HG03103 (cell line): Measurements from ENCODE around the gene DCBLD2.

Experiments
- ATAC-seq: cut with Tn5 transposase; IDR thresholded peaks from one replicate; pipeline ENCODE4 v1.9.1; 2021; ENCODE audit warnings: low read depth; ENCODE audit not compliant: unreplicated experiment

DCBLD2 gene

DNA sequence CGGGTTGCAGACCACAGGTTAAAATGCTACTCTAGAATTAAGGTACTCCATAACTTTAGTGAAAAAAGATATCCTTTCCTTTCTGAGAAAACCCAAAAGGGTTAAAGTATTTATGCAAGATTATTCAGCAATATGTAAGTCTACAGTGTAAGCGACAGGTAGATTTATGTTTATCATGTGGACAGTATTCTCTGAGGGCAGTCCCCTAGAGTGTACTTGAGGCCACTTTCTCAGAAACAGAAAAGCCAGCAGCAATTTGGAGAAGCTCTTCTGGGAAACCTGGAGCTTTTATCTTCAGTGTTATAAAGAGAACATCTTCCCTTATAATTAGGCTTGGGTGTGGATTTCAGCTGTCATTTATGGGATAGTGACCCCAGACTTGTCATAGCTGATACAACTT is 129.5 kb downstream of the DCBLD2 start:
- ATAC-seq: no peak

DNA sequence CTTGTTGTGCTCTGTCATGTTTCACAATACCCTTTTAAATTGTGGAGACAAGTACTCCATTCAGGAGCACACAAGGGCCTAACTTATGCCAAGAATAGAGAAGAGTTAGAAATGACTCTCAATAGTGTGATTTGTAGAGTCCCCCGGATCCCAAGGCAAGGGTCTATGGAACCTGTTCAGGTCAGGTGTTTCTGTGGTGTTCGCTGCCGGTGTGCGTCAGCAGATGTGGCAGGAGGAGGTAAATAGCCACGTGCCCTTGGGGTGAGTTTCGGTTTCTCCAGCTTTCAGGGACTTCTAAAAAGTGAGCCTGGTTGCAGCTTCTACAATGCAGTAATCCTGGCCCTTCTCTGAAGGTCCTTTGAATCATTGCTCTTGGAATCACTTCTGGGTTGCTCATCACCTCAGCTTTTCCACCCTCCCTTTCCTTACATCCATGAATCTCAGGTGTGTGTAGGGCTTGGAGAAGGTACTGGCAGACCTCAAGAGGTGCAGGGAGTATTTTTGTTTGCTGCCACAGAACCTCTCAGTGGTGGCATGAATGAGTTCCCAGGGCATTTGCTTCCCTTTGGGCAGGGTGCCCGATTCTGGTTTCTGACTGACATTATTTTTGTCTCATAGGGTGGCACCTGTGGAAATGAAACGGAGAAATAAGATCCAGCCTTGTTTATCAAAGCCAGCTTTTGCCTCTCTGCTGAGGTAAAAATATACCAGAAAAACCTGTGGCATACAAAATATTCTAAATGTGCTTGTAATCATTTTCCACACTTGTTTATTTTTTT is 131.0 kb downstream of the DCBLD2 start:
- ATAC-seq: no peak

DNA sequence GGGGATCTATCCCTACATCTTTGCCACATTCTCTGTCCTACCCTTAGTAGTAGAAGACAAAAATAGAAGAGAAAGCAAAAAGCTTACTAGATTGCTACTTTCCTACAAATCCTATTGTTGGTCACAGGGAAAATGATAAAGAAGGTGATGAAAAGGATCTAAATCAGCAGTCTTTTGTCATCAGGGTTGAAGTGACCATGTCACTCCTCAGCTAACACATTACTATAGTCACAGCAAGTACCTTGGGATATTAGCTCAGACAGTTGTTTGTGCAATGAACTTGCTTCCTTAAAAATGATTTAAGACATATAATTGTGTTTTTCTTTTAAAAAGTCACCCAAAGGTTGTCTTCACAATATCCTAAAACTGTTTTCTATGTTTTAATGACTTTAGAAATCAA is 132.0 kb downstream of the DCBLD2 start:
- ATAC-seq: no peak

DNA sequence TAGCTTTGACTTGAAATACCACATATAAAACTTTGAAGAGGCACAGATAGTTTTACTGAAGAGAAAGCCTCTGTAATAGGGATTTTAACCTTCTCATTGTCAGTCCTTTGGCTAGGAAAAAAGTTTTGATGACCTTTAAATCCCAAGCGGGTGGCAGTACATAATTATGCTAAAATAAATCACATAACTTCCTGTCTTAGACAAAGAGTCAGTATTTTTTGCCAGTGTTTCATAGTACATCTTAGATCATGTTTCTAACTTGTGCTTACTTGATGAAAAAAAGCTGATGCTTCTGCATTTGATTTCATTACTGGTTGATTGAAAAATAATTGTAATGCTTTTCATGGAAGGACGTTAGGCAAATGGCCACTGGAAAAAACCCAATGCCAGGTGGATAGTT is 132.5 kb downstream of the DCBLD2 start:
- ATAC-seq: no peak

DNA sequence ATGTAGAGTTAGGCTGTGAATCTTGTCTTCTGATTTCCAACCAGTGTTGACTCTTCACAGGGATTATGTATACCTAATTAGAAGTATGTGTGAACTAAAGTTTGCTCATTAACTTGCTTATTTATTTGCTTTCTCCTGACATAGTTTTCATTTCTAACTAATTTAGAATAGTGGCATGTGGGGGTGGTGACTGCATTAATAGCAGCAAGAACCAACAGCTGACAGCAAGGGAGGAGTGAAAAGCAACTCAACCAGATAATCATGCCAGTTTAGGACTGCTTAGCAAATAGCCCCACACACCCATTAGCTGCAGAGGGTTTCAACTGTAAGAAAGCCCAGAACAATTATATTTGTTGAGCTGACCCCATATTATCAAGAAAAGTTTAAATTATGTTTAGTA is 134.6 kb downstream of the DCBLD2 start:
- ATAC-seq: no peak

DNA sequence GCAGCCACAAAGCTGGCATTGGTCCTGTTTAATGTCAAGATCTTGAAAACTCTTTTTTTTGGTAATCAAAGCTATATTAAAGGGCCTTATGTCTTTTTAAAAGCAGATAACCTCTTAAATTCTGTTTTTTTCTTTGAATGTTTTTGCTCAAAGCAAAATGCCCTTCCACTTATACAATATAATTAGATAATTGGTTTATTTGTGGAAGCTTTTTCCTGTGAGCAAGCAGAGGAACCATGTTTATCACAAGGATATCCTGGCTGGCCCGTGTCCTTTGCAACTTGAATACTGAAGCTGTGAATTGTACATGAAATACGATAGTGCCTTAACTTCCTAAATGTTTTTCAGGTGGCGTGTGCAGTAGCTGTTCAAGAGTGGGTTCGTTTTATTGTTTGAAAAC is 135.8 kb downstream of the DCBLD2 start:
- no peak for ATAC-seq

DNA sequence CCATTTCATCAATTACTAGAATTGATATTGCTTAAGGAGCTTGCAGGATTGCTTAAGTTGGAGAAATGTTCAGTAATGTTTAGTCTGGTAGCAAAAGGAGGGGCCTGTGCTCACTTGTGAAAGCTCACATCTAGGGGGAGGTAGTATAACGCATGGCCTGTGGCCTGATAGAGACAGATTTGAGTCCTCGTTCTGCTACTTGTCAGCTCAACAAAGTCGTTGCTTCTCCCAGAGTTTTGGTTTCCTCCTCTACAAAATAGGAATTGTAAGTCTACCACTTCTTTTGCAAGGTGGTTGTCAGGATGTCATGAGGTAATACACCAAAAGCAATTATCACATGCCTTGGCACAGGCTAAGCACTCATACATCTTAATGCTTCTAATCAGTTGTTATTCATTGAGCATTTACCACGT is 137.0 kb downstream of the DCBLD2 start:
- no peak for ATAC-seq

DNA sequence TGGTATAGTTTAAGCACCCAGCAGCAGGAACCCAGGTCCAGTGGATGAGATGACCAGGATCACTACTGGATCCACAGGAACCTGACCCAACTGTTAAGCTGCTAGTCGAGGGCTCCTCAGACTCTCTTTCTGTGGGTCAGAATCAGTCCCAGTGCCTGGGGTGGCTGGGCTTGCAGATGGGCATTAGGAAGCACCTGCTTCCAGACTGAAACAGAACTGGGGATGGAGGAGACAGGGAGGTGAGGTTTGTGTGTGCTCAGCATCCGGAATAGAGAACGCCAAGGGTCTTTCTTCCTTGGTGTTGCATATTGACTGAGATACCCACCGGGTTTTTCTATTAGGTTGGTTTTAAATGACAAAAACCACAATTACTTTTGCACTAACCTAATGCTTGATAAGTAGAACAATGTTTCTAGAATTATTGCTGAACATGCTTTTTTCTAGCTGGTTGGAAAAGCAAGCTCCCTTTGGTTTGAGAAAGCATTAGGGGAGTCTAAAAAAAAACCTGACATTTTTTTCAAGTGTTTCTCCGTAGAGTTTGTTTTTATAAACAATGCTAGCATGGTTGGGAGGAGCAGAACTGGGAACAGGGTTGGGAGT is 137.6 kb downstream of the DCBLD2 start:
- ATAC-seq: no peak

DNA sequence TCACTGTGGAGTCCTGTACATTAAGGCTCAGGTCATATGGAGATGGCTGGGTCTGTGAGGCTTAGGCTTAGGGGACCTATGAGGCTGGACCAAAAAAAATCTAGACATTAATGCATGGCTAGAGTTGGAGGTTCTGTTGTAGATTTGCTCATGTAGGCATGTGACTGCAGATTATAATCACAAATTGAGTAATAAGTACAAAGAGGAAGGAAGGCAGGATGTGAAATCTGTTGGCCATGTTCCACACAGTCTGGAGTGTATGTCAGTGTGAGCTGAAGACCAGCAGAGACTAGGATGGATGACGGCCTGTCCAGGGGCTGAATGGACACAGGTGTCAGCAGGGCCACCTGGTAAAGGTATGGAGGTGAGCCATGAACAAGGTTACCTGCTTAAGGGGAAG is 138.4 kb downstream of the DCBLD2 start, which contains the start of gene ST3GAL6:
ST3GAL6 (plus strand) TSS at position 265 of the 400 bp plus-strand sequence. CDS start 5,101 bp downstream, outside the sequence.
- peak; percentile 52 for ATAC-seq

DNA sequence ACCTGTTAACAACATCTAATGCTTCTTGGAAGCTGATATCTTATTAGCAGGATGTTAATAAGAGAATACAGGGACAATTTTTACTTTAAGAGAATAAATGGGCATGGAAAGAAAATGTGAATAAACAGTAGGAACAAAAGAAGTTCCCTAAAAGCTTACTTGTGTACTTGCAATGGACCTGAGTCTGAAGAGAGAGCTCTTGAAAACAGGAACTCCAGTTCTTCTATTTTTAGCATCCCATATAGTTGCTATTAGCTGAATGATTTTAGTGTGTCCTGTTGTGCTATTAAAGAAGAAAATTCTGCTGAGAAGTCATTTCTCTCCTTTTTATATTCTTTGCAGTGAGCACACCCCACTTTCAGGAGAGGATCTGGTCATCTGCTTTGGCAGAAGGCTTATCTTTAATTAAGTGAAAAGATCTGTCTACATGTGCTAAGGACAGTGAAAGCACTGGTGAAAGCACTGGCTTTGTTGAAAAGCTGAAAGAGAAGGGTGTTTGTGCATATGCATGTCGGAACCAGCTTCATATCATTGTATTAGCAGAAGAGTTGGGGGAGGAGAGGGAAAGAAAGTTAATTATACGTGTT is 139.8 kb downstream of the DCBLD2 start:
- ATAC-seq: no peak

DNA sequence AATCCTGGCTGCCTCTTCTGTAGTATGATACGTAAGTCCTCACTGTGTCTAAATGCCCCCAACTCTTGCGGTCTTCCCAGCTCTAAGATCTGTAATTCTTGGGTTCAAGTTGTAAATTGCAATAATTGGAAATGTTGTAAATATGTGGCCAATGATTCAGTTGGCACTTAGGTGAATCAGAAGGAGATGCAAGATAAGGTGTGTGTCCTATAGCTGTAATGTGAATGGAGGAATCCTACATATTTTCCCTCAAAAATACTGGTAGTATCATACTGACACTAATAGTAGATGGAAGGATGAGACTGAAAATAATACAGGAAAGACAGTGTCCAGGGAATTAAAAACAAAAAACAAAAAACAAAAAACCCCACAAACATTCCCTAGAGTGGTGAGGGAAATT is 141.9 kb downstream of the DCBLD2 start:
- ATAC-seq: no peak

DNA sequence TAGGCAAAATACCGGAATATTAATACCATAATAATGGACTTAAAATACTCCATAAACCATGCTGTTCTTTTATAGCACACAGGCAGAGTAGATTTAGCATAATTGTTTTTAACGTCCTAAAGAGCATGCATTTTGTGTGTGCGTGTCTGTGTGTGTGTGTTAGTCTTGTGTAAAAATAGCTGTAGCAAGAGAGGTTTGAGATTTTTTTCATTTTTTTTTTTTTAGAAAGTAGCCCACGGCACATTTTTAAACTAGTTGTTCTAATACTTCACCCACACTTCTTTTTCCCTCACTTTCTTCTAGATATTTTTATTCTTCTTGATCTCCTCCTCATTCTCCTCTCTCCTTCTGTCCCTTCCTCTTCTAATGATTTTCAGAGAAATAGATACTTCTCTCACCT is 145.9 kb downstream of the DCBLD2 start:
- no peak for ATAC-seq

DNA sequence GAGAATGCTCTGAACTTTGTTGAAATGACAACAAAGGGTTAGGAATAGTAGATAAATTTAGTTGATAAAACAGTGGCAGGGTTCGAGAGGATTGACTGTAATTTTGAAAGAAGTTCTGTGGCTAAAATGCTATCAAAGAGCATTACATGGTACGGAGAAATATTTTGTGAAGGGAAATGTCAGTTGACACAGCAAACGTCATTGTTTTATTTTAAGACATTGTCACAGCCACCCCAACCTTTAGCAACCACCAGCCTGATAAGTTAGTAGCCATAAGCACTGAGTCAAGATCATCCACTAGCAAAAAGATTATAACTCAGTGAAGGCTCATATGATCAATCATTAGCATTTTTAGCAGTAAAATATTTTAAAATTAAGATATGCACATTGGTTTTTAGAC is 147.0 kb downstream of the DCBLD2 start:
- ATAC-seq: no peak

DNA sequence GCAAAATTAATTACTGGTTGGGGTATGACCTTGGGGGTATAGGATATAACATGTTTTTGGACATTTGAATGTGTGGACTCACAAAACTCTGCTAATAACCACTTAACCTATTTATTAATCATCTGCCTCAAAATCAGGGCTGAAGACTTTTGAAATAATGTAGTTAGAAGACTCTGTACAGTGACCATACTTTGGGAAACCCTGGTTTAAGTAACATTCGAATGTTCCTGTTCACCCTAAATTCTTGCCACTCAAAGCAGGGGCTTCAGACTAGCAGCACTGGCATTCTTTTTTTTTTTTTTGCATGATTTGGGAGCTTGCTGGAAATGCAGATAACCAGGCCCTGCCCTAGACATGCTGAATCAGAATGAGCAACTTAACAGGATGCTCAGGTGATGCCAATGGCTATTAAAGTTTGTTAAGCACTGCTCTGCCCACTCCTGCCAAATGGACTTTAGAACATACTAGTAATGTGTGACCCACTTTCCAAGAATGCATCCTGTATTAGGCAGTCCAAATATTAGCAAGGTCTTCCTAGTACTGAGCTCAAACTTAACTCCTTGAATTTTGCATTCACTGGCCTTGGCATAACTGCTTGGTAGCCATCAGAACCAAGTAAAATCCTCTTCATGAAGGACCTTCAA is 151.1 kb downstream of the DCBLD2 start:
- ATAC-seq: no peak

DNA sequence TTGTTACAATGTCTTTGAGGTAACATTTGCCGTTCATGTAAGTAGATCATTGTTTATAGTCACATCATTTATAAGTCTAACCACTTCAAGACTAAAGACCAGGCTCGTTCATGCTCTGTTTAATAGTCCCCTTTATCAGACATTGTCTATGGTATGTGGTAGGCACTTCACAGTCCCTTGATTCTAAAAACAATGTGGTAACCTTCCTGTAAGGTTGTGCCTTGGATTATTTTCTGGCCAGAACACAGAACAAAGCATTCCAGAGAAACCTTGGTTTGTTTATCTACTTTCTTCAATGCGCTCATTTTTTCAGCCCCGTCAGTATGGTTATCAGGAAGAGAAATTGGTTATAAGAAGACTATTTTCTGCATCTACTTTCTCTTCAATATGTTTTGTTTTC is 154.6 kb downstream of the DCBLD2 start:
- ATAC-seq: no peak

DNA sequence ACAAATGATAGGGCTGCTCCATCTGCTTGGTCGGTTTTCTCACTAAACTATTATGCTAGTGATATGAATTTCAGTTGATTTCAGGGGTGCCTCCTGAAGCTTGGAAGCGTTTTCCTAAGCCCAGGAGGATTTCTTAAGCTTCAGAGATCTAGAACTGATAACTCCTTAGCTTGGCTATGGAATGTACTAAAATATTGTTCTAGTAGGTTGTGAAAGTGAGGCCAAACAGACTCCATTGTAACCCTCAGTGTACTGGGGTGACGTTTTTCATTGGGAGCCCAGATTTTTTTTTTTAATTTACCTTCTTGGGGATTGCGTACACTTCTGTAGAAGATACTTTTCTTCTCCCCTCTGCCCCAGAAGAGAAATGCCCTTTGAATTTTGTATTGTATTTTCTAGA is 155.4 kb downstream of the DCBLD2 start:
- no peak for ATAC-seq
